Measurements from ENCODE around the gene FBLN7. TPM values are rescaled to one million over a fixed set of nuclear protein-coding genes. Genes with fewer than 3 reads are reported as not detected.

FBLN7 gene
- total and polyA plus RNA-seq, 2 experiments from 2014 or later = 0.11 to 1.6 TPM

DNA sequence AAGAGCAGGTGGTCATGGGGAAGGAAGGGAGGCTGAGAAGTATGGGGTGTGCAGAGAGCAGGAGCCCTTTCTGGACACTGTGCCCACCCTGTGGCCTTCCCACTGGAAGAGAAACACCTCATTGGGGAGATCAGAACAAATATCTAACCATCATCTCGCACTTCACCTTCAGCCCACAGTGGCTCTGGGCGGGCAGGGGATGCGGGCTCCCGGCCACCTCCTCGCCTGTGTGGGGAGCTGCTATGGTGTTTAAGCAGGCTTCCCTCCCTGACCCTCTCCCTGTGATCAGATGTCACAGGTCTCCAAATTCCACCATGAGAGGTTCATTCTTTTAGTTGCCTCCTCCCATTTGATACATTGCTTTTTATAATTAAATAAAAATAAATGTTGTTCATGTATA is 5.0 kb downstream of the FBLN7 start:
- Histone ChIP-seq H3K9ac (no peak overlapping the region), H4K20me1 (ENCODE audit: insufficient read depth) (no peaks in the 10 kb centered on the region), H3K4me1 (ENCODE audit: insufficient read depth) (peaks cover 21% of the 10 kb centered on the region; the same call in 1 of the 2 replicates), H3K79me2 (ENCODE audit: insufficient read depth) (no peaks in the 10 kb centered on the region), H3K4me2 (ENCODE audit: unreplicated experiment) (no peak overlapping the region), H3K36me3 (ENCODE audit: low read depth) (no peaks in the 10 kb centered on the region), H2AFZ (no peak overlapping the region), H3K27ac (no peak overlapping the region), H3K27me3 (replicated peaks; ENCODE audit: insufficient read depth) (no peaks in the 10 kb centered on the region), H3K4me3 (no peak overlapping the region), H3K9me2 (ENCODE audit: insufficient read depth) (no peaks in the 10 kb centered on the region), H3F3A (ENCODE audit: insufficient read depth) (peaks cover 16% of the 10 kb centered on the region), H3K9me3 (ENCODE audit: low read depth) (no peaks in the 10 kb centered on the region)
- no peak for DNase-seq
- WGBS, 2 experiments (ENCODE audit: low coverage in 1 of 2, low lambda C conversion rate in 2 of 2, missing lambda C conversion rate in 2 of 2) = 98 to 100% methylated on average over 5 of the region's 5 CpGs
- no peak for TF ChIP-seq EZH2 (IDR thresholded peaks at IDR 0.05; ENCODE audit: insufficient read depth, poor library complexity, severe bottlenecking)
- no peak for TF ChIP-seq EZH2phosphoT487 (IDR thresholded peaks at IDR 0.05; ENCODE audit: insufficient read depth, low read depth)
- in situ Hi-C loops (cut with MboI) = no loop called here

DNA sequence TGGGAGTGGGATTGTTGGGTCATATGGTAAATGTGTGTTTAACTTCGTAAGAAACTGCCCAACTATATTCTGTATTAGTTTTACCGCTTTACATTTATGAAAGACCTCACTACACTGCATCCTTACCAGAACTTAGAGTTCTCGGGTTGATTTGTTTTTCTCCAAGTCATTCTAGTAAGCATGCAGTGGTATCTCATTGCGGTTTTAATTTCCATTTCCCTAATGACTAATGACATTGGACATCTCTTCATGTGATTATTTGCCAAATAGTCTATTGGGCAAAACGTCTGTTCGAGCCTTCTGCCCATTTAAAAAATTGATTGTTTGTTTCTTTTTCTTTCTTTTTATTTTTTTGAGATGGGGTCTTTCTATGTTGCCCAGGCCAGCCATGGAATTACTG is 6.8 kb downstream of the FBLN7 start:
- H3K4me1 ChIP-seq (ENCODE audit: insufficient read depth) = peaks cover 31% of the 10 kb centered on the region
- in situ Hi-C loops (cut with MboI) = no loop called here
- H3K27ac ChIP-seq = peak overlapping the region; percentile 9; the same call in 1 of the 2 replicates
- no peaks in the 10 kb centered on the region for H3K36me3 ChIP-seq (ENCODE audit: low read depth)
- H3F3A ChIP-seq (ENCODE audit: insufficient read depth) = peaks cover 24% of the 10 kb centered on the region
- peak; percentile 75 for DNase-seq
- no peaks in the 10 kb centered on the region for H3K9me2 ChIP-seq (ENCODE audit: insufficient read depth)
- WGBS, 2 experiments (ENCODE audit: low coverage in 1 of 2, low lambda C conversion rate in 2 of 2, missing lambda C conversion rate in 2 of 2) = 12% methylated on average over 6 of the region's 6 CpGs
- H3K4me3 ChIP-seq = no peak overlapping the region
- H3K4me2 ChIP-seq (ENCODE audit: unreplicated experiment) = peak overlapping the region; percentile 43
- H3K79me2 ChIP-seq (ENCODE audit: insufficient read depth) = no peaks in the 10 kb centered on the region
- H2AFZ ChIP-seq = no peak overlapping the region
- no peak for TF ChIP-seq EZH2phosphoT487 (IDR thresholded peaks at IDR 0.05; ENCODE audit: insufficient read depth, low read depth)
- no peak for TF ChIP-seq EZH2 (IDR thresholded peaks at IDR 0.05; ENCODE audit: insufficient read depth, poor library complexity, severe bottlenecking)
- peak overlapping the region; percentile 7; the same call in 1 of the 2 replicates for H3K9ac ChIP-seq
- H3K27me3 ChIP-seq (replicated peaks; ENCODE audit: insufficient read depth) = no peaks in the 10 kb centered on the region
- H3K9me3 ChIP-seq (ENCODE audit: low read depth) = no peaks in the 10 kb centered on the region
- no peaks in the 10 kb centered on the region for H4K20me1 ChIP-seq (ENCODE audit: insufficient read depth)

DNA sequence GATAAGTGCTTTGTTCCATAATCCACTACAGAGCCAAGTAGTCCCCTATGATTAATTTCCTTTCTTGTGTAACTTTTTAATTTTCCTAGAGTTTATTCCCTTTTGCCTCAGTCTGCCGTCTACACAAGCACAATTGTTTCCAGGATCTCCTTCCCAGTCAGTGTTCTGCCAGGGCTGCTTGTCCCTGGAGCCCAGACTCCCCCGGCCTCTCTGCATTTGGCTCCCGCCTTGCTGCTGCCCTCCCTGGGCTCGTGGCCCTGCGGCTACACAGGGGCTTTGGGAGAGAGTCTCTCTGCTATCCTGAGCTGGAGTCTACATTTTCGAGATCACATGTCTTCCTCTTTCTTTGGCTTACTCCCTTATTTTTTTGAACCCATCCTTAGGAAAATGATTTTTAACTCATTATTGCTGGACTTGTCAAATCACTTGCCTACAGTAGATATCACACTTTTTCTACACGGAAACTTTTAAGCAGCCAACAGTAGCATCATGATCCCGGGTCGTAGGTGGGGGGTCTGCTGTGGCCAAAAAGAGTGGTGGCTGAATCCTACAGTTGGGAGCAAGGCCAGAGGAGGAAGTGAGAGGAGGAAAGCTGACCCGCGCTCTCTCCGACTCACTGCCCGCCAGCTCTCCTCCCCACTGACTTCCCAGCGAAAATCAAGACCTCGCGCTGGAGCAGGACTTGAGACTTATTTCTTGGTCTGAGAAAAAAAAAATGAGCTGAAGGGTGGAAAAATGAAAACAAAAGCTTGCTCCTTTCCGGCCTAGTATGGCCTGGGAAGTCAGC is 9.4 kb downstream of the FBLN7 start:
- Histone ChIP-seq H3K27ac (0 out of 2 replicates have a peak overlapping the region, but pooled peaks have one; percentile 5), H4K20me1 (ENCODE audit: insufficient read depth) (no peaks in the 10 kb centered on the region), H3K27me3 (replicated peaks; ENCODE audit: insufficient read depth) (no peaks in the 10 kb centered on the region), H3K4me3 (no peak overlapping the region), H3K79me2 (ENCODE audit: insufficient read depth) (no peaks in the 10 kb centered on the region), H3K9me3 (ENCODE audit: low read depth) (no peaks in the 10 kb centered on the region), H3K4me2 (ENCODE audit: unreplicated experiment) (no peak overlapping the region), H3K4me1 (ENCODE audit: insufficient read depth) (peaks cover 45% of the 10 kb centered on the region), H2AFZ (peak overlapping the region; percentile 57), H3K9me2 (ENCODE audit: insufficient read depth) (no peaks in the 10 kb centered on the region), H3K36me3 (ENCODE audit: low read depth) (no peaks in the 10 kb centered on the region), H3K9ac (peak overlapping the region; percentile 22), H3F3A (ENCODE audit: insufficient read depth) (peaks cover 33% of the 10 kb centered on the region)
- in situ Hi-C loops (cut with MboI) = no loop called here
- 37 to 39% methylated on average over 17 of the region's 17 CpGs for WGBS, 2 experiments (ENCODE audit: low coverage in 1 of 2, low lambda C conversion rate in 2 of 2, missing lambda C conversion rate in 2 of 2)
- peak; percentile 52 for DNase-seq
- TF ChIP-seq EZH2 (IDR thresholded peaks at IDR 0.05; ENCODE audit: insufficient read depth, poor library complexity, severe bottlenecking) (no peak), EZH2phosphoT487 (IDR thresholded peaks at IDR 0.05; ENCODE audit: insufficient read depth, low read depth) (no peak)

DNA sequence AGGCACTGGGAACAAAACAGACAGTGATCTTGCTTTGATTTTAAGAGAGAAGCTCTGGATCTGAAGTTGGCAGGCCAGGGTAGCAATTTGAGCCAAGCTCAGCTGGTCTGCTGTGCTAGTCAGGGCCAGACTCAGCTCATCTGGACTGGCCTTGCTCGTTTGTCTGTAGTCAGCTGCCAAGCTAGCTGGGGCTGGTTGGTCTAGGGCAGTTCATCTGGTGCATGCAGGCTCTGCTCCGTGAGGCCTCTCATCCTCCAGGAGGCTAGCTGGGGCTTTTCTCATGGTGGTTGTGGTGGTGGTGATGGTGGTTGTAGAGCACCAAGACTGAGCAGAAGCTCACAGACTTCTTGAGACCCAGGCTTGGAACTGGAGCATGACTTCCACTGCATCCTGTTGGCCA is 10.3 kb downstream of the FBLN7 start:
- no peaks in the 10 kb centered on the region for H3K27me3 ChIP-seq (replicated peaks; ENCODE audit: insufficient read depth)
- no peaks in the 10 kb centered on the region for H4K20me1 ChIP-seq (ENCODE audit: insufficient read depth)
- no peak overlapping the region for H3K4me3 ChIP-seq
- 35 to 38% methylated on average over 2 of the region's 2 CpGs for WGBS, 2 experiments (ENCODE audit: low coverage in 1 of 2, low lambda C conversion rate in 2 of 2, missing lambda C conversion rate in 2 of 2)
- no peaks in the 10 kb centered on the region for H3K9me2 ChIP-seq (ENCODE audit: insufficient read depth)
- in situ Hi-C loops (cut with MboI) = no loop called here
- H3K9ac ChIP-seq = no peak overlapping the region
- H3K4me2 ChIP-seq (ENCODE audit: unreplicated experiment) = no peak overlapping the region
- DNase-seq = peak; percentile 39
- no peak overlapping the region for H3K27ac ChIP-seq
- H3K36me3 ChIP-seq (ENCODE audit: low read depth) = no peaks in the 10 kb centered on the region
- H3K9me3 ChIP-seq (ENCODE audit: low read depth) = no peaks in the 10 kb centered on the region
- H3K4me1 ChIP-seq (ENCODE audit: insufficient read depth) = peaks cover 45% of the 10 kb centered on the region
- H3F3A ChIP-seq (ENCODE audit: insufficient read depth) = peaks cover 33% of the 10 kb centered on the region
- H3K79me2 ChIP-seq (ENCODE audit: insufficient read depth) = no peaks in the 10 kb centered on the region
- TF ChIP-seq EZH2phosphoT487 (IDR thresholded peaks at IDR 0.05; ENCODE audit: insufficient read depth, low read depth) (no peak), EZH2 (IDR thresholded peaks at IDR 0.05; ENCODE audit: insufficient read depth, poor library complexity, severe bottlenecking) (no peak)
- peak overlapping the region; percentile 57; the same call in 1 of the 2 replicates for H2AFZ ChIP-seq
